Immature natural killer cell (primary cell): ENCODE data around the gene MMAA. TPM values are rescaled to one million over a fixed set of nuclear protein-coding genes. Genes with fewer than 3 reads are reported as not detected.
A peak's percentile ranks its signal among the peaks of the same experiment; 100 is the strongest.
"Not testable (repeated sequence)": the region's sequence is repeated elsewhere in the genome, so short reads cannot be mapped to it uniquely, and the experiment has no call there.

Experiments used
- DNase-seq, 3 donors: peaks; one replicate each; pipeline ENCODE4 v3.0.0; 2022; ENCODE audit warnings: mixed read lengths in 1 of 3
- H3K27ac Mint-ChIP-seq, 6 donors: one replicate each; pipeline ENCODE4 v1.8.0; 2020; ENCODE audit warnings: mixed read lengths in 6 of 6, mild to moderate bottlenecking in 5 of 6, inconsistent platforms in 4 of 6, moderate library complexity in 3 of 6
- H3K27me3 Mint-ChIP-seq, 3 donors: one replicate each; pipeline ENCODE4 v1.8.0; 2020 to 2021; ENCODE audit warnings: low read depth in 3 of 3, mild to moderate bottlenecking in 3 of 3, mixed read lengths in 3 of 3, moderate library complexity in 3 of 3, inconsistent platforms in 1 of 3
- H3K36me3 Mint-ChIP-seq, 3 donors: one replicate each; pipeline ENCODE4 v1.8.0; 2020; ENCODE audit warnings: mixed read lengths in 3 of 3, inconsistent platforms in 2 of 3, mild to moderate bottlenecking in 2 of 3
- H3K4me1 Mint-ChIP-seq, 2 donors: one replicate each; pipeline ENCODE4 v1.8.0; 2020; ENCODE audit warnings: inconsistent platforms in 2 of 2, mild to moderate bottlenecking in 2 of 2, mixed read lengths in 2 of 2, moderate library complexity in 1 of 2
- H3K4me3 Mint-ChIP-seq, 5 donors: one replicate each; pipeline ENCODE4 v1.8.0; 2020; ENCODE audit warnings: mild to moderate bottlenecking in 5 of 5, mixed read lengths in 5 of 5, inconsistent platforms in 3 of 5, moderate library complexity in 3 of 5
- H3K9me3 Mint-ChIP-seq, 6 donors: one replicate each; pipeline ENCODE4 v1.8.0; 2020; ENCODE audit warnings: mild to moderate bottlenecking in 6 of 6, mixed read lengths in 6 of 6, inconsistent platforms in 4 of 6, moderate library complexity in 3 of 6
- polyA plus RNA-seq, 3 donors: library from polyadenylated mRNA; unstranded; fragments of 300-500 nt; fragmentation: Illumina TruSeq; gene quantifications; one replicate each; pipeline ENCODE4 v1.2.3, GENCODE V29; 2021

The MMAA gene
- polyA plus RNA-seq, 3 donors from 2014 or later, result 3.6 to 9.8 (median 5.4) TPM

DNA sequence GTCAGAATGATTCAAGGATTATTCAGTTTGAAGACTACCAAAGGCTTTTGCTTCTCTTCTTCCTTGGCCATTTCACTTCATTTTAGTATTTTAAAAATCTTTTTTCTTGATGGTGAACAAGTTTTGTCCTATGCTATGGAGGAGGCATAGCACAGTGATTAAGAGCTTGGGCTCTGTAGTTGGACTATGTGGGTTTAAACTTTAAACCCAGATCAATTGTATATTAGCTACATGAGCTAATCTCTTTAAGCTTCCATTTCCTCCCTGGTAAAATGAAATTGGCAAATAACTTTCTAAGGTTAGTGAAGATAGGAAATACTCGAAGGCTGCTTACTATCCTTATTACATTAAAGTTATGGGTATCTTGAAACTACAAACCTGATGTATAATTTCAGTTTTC lies 37.0 kb downstream of the MMAA start:
- H3K27ac Mint-ChIP-seq, result no peak overlapping the region
- peaks cover 0 to 1% (median 0%) of the 10 kb centered on the region in 6 donors for H3K9me3 Mint-ChIP-seq
- peaks cover 0 to 1% (median 0%) of the 10 kb centered on the region in 3 donors for H3K27me3 Mint-ChIP-seq
- DNase-seq, result no peak
- H3K36me3 Mint-ChIP-seq, result peaks cover 44 to 78% (median 71%) of the 10 kb centered on the region in 3 donors
- H3K4me3 Mint-ChIP-seq, result no peak overlapping the region
- H3K4me1 Mint-ChIP-seq, result no peaks in the 10 kb centered on the region

DNA sequence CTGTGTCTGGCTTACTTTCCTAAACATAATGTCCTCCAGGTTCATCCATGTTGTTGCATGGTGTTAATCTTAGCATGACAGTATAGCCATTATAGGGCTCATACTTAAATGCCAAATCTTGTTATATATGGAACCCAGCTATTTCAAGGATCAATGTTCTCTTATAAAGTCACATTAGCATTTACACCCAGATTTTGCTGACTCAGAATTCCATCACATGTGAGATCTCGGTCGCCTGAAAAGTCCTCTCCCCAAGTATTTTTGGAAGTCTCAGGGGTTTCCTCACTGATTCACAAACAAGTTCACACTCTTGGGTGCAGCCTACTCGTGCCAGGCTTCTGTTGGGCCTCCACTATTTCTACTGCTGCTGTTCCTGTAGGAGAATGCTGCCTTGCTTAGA lies 40.9 kb downstream of the MMAA start:
- no peaks in the 10 kb centered on the region for H3K4me1 Mint-ChIP-seq
- peaks cover 58 to 82% (median 70%) of the 10 kb centered on the region in 3 donors for H3K36me3 Mint-ChIP-seq
- H3K27ac Mint-ChIP-seq, result peak overlapping the region in 1 of 6 donors; percentile 4
- no peak overlapping the region for H3K4me3 Mint-ChIP-seq
- peaks cover 0 to 3% (median 0%) of the 10 kb centered on the region in 6 donors for H3K9me3 Mint-ChIP-seq
- DNase-seq, result no peak
- H3K27me3 Mint-ChIP-seq, result peaks cover 0 to 1% (median 0%) of the 10 kb centered on the region in 3 donors

DNA sequence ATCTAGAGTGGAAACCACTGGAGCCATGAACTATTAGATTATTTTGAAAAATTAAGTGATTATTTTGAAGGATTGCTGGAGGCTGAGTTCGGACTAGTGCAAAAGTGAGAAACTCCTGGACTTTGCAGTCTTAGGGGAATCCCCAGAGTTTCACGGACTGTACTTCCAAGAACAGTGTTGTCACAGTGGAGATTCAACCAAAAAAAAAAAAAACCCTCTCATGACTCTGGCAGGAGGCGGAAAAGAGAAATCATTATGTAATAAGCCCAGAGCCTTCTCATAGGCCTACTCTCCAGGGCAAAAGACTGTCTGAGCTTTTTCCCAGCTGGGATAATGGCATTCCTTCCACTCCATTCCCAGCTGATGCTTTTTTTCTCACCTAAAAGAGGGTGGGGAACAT lies 44.0 kb downstream of the MMAA start:
- H3K4me1 Mint-ChIP-seq, result no peaks in the 10 kb centered on the region
- no peak overlapping the region for H3K4me3 Mint-ChIP-seq
- H3K27me3 Mint-ChIP-seq, result peaks cover 0 to 4% (median 3%) of the 10 kb centered on the region in 3 donors
- no peak overlapping the region for H3K27ac Mint-ChIP-seq
- peaks cover 33 to 57% (median 40%) of the 10 kb centered on the region in 3 donors for H3K36me3 Mint-ChIP-seq
- H3K9me3 Mint-ChIP-seq, result peaks cover 0 to 3% (median 0%) of the 10 kb centered on the region in 6 donors
- no peak for DNase-seq

DNA sequence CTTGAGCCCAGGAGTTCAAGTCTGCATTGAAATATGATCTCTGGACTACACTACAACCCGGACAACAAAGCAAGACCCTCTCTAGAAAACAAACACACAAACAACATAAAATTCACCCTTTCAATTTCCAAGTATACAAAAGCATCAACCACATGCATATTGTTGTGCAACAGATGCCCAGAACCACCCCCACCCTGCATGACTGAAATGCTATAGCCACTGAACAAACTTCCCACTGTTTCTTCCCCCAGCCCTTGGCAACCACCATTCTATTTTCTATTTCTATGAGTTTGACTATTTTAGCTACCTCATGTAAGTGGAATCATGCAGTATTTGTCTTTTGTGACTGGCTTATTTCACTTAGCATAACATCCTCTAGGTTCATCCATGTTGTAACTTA lies 46.6 kb downstream of the MMAA start:
- no peaks in the 10 kb centered on the region for H3K4me1 Mint-ChIP-seq
- H3K9me3 Mint-ChIP-seq, result peaks cover 0 to 3% (median 0%) of the 10 kb centered on the region in 6 donors
- no peak overlapping the region for H3K27ac Mint-ChIP-seq
- H3K4me3 Mint-ChIP-seq, result no peak overlapping the region
- peaks cover 16 to 31% (median 25%) of the 10 kb centered on the region in 3 donors for H3K36me3 Mint-ChIP-seq
- peaks cover 0 to 4% (median 3%) of the 10 kb centered on the region in 3 donors for H3K27me3 Mint-ChIP-seq
- no peak for DNase-seq

GRCh38 chr4:145670422-145670821 lies 51.2 kb downstream of the MMAA start:
- no peak overlapping the region for H3K4me3 Mint-ChIP-seq
- no peak overlapping the region for H3K27ac Mint-ChIP-seq
- peaks cover 0 to 2% (median 0%) of the 10 kb centered on the region in 6 donors for H3K9me3 Mint-ChIP-seq
- DNase-seq, result no peak
- peaks cover 0 to 4% (median 3%) of the 10 kb centered on the region in 3 donors for H3K27me3 Mint-ChIP-seq
- peaks cover 0 to 1% of the 10 kb centered on the region in 2 donors for H3K4me1 Mint-ChIP-seq
- H3K36me3 Mint-ChIP-seq, result peaks cover 0 to 4% (median 0%) of the 10 kb centered on the region in 3 donors

GRCh38 chr4:145679520-145679919 lies 60.3 kb downstream of the MMAA start:
- Mint-ChIP-seq H3K27ac (no peak overlapping the region), H3K4me1 (no peaks in the 10 kb centered on the region), H3K4me3 (no peak overlapping the region), H3K9me3 (peaks cover 0 to 8% (median 0%) of the 10 kb centered on the region in 6 donors), H3K36me3 (no peaks in the 10 kb centered on the region), H3K27me3 (peaks cover 0 to 7% (median 4%) of the 10 kb centered on the region in 3 donors)
- DNase-seq, result no peak

DNA sequence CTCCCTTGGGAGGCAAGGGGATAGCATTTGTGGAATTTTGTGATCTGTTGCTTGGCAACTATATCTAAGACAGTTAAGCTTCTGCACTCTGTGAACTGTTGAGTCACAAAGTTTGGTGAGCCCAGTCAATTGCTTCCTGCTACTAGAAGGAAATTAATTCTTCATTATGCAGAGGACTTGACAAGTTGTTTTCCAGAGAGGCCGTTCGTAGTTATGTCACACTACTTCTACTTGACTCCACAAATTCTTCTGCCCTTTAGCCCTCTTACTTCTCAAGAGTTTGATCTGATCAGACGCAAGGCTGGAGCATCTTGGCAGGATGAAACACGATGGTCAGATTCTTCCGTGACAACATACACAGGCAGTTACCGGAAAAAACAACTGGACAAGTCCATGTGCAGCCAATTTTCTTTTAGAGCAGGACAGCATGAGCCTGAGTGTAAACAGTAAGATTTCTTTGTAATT lies 60.8 kb downstream of the MMAA start, which contains the start of gene C4orf51:
Gene C4orf51 (plus strand): TSS at position 156 of the 465 bp plus-strand sequence. CDS start 58 bp downstream, at position 214.
- H3K4me1 Mint-ChIP-seq, result no peaks in the 10 kb centered on the region
- H3K27ac Mint-ChIP-seq, result no peak within 1 kb of the TSS
- no peaks in the 10 kb centered on the region for H3K36me3 Mint-ChIP-seq
- peaks cover 0 to 8% (median 0%) of the 10 kb centered on the region in 6 donors for H3K9me3 Mint-ChIP-seq
- H3K4me3 Mint-ChIP-seq, result no peak within 1 kb of the TSS
- peaks cover 3 to 10% (median 4%) of the 10 kb centered on the region in 3 donors for H3K27me3 Mint-ChIP-seq
- no peak for DNase-seq

DNA sequence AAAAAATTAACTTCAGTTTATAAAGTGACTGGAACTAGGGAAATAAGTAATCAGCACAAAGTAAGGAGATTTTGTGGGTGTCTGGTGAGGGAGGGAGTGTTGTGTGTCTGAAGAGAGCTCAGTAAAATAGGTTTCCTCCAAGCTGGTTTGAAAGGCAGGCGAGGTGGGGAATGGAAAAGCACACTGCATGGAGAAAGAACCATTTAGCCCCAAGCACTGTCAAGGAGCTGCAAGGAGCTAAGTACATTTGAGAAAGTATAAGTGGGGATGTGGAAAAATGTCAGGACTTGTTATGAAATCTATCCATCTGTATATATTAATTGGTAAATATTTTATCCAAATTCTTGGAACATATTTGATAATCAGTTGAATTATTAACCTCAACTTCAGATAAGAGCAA lies 61.7 kb downstream of the MMAA start:
- no peak for DNase-seq
- Mint-ChIP-seq H3K4me3 (no peak overlapping the region), H3K4me1 (no peaks in the 10 kb centered on the region), H3K27ac (no peak overlapping the region), H3K9me3 (peaks cover 0 to 8% (median 0%) of the 10 kb centered on the region in 6 donors), H3K27me3 (peaks cover 4 to 10% (median 5%) of the 10 kb centered on the region in 3 donors), H3K36me3 (no peaks in the 10 kb centered on the region)

GRCh38 chr4:145681518-145681917 lies 62.3 kb downstream of the MMAA start:
- no peaks in the 10 kb centered on the region for H3K36me3 Mint-ChIP-seq
- H3K4me3 Mint-ChIP-seq, result no peak overlapping the region
- no peak for DNase-seq
- H3K9me3 Mint-ChIP-seq, result peaks cover 0 to 8% (median 0%) of the 10 kb centered on the region in 6 donors
- H3K27me3 Mint-ChIP-seq, result peaks cover 4 to 10% (median 5%) of the 10 kb centered on the region in 3 donors
- H3K4me1 Mint-ChIP-seq, result no peaks in the 10 kb centered on the region
- no peak overlapping the region for H3K27ac Mint-ChIP-seq

DNA sequence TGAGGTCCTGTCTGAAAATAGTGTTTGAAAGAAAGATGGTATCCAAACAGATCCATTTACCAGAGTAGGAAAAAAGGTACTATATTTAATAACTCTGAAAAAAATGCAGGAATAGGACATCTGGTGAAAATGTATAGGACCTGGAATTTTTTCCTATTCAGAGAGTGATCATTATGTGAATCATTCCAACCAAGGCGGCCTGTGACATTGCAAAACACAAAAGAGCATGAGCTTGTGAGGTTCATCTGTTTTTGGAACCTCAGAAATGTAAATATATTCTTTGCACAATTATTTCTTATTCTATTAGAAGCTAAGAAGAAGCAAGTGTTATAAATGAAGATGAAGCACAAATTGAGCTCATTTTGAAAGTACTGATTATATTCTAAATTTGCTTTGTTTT lies 62.8 kb downstream of the MMAA start:
- no peak overlapping the region for H3K4me3 Mint-ChIP-seq
- H3K36me3 Mint-ChIP-seq, result no peaks in the 10 kb centered on the region
- no peak overlapping the region for H3K27ac Mint-ChIP-seq
- H3K27me3 Mint-ChIP-seq, result peaks cover 4 to 10% (median 5%) of the 10 kb centered on the region in 3 donors
- DNase-seq, result no peak
- H3K4me1 Mint-ChIP-seq, result no peaks in the 10 kb centered on the region
- H3K9me3 Mint-ChIP-seq, result peaks cover 0 to 8% (median 0%) of the 10 kb centered on the region in 6 donors

GRCh38 chr4:145686991-145687390 lies 67.8 kb downstream of the MMAA start:
- no peak for DNase-seq

GRCh38 chr4:145690610-145691009 lies 71.4 kb downstream of the MMAA start:
- Mint-ChIP-seq H3K4me3 (no peak overlapping the region), H3K36me3 (no peaks in the 10 kb centered on the region), H3K27me3 (peaks cover 2 to 10% (median 5%) of the 10 kb centered on the region in 3 donors), H3K4me1 (no peaks in the 10 kb centered on the region), H3K27ac (no peak overlapping the region), H3K9me3 (peaks cover 0 to 2% (median 0%) of the 10 kb centered on the region in 6 donors)
- no peak for DNase-seq

More at GRCh38 chr4:145686991-145687390, 67.8 kb downstream of the MMAA start:
- Mint-ChIP-seq H3K9me3 (peaks cover 0 to 6% (median 0%) of the 10 kb centered on the region in 6 donors), H3K4me3 (no peak overlapping the region), H3K27me3 (peaks cover 7 to 14% (median 10%) of the 10 kb centered on the region in 3 donors), H3K4me1 (no peaks in the 10 kb centered on the region), H3K36me3 (no peaks in the 10 kb centered on the region), H3K27ac (no peak overlapping the region)

DNA sequence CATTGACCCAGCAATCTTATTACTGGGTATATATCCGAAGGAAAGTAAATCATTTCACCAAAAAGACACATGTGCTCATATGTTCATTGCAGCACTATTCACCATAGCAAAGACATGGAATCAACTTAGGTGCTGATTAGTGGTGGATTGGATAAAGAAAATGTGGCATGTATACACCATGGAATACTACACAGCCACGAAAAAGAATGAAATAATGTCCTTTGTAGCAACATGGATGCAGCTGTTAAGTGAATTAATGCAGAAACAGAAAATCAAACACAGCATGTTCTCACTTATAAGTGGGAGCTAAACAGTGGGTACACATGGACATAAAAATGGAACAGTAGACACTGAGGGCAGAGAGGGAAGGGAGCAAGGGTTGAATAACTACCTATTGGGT lies 72.2 kb downstream of the MMAA start:
- peaks cover 2 to 10% (median 5%) of the 10 kb centered on the region in 3 donors for H3K27me3 Mint-ChIP-seq
- not testable (repeated sequence) for H3K36me3 Mint-ChIP-seq, H3K4me1 Mint-ChIP-seq, DNase-seq, H3K9me3 Mint-ChIP-seq, H3K27ac Mint-ChIP-seq, H3K4me3 Mint-ChIP-seq

DNA sequence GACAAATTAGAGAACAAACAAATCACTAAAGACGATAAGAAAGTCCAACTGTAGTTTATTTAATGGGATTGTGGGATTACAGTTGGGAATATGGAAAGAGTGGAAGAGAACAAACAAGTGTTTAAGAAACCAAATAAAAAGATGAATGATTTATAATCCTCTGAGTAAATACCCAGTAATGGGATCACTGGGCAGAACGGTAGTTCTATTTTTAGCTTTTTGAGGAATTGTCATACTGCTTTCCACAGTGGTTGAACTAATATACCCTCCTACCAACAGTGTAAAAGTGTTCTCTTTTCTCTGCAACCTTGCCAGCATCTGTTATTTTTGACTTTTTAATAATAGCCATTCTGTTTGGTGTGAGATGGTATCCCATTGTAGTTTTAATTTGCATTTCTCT lies 75.7 kb downstream of the MMAA start:
- no peak for DNase-seq
- H3K27ac Mint-ChIP-seq, result no peak overlapping the region
- no peak overlapping the region for H3K4me3 Mint-ChIP-seq
- H3K27me3 Mint-ChIP-seq, result peaks cover 0 to 7% (median 3%) of the 10 kb centered on the region in 3 donors
- no peaks in the 10 kb centered on the region for H3K9me3 Mint-ChIP-seq
- no peaks in the 10 kb centered on the region for H3K4me1 Mint-ChIP-seq
- H3K36me3 Mint-ChIP-seq, result no peaks in the 10 kb centered on the region

- no peaks in the 10 kb centered on the region for H3K4me1 Mint-ChIP-seq
- no peak for DNase-seq
- no peak overlapping the region for H3K4me3 Mint-ChIP-seq
- no peak overlapping the region for H3K27ac Mint-ChIP-seq
- H3K9me3 Mint-ChIP-seq, result no peaks in the 10 kb centered on the region
- peaks cover 0 to 3% (median 2%) of the 10 kb centered on the region in 3 donors for H3K27me3 Mint-ChIP-seq
- H3K36me3 Mint-ChIP-seq, result no peaks in the 10 kb centered on the region
Measured at GRCh38 chr4:145697332-145697731, 78.1 kb downstream of the MMAA start.
